IMR-90 (cell line): ENCODE data around the gene PIN1.

Source experiments
- BHLHE40 ChIP-seq: fragments of 150-350 bp; IDR thresholded peaks from 2 replicates; pipeline ENCODE4 v1.6.1; 2016; ENCODE audit warnings: mild to moderate bottlenecking, low read depth, low read length
- CEBPB ChIP-seq: IDR thresholded peaks from 2 replicates; pipeline ENCODE4 v1.6.1; 2012; ENCODE audit warnings: low read depth, low read length, improper control_type of control experiment
- CTCF ChIP-seq: conservative IDR thresholded peaks from 2 replicates; pipeline ENCODE4 v1.5.1; 2012; ENCODE audit warnings: mild to moderate bottlenecking, low read depth, low read length, improper control_type of control experiment
- ELK1 ChIP-seq: fragments of 150-350 bp; IDR thresholded peaks from 2 replicates; pipeline ENCODE4 v1.6.1; 2016; ENCODE audit warnings: low read depth, mild to moderate bottlenecking, low read length, moderate library complexity, borderline replicate concordance
- POLR2A ChIP-seq: IDR thresholded peaks from 2 replicates; pipeline ENCODE4 v1.6.1; 2012; ENCODE audit warnings: mild to moderate bottlenecking, low read depth, low read length
- RAD21 ChIP-seq: IDR thresholded peaks from 2 replicates; pipeline ENCODE4 v1.6.1; 2012; ENCODE audit warnings: low read length, improper control_type of control experiment
- RFX5 ChIP-seq: IDR thresholded peaks from 2 replicates; pipeline ENCODE4 v1.8.0; 2012; ENCODE audit warnings: low read depth, mild to moderate bottlenecking, low read length, moderate library complexity
- SMC3 ChIP-seq: fragments of 150-350 bp; IDR thresholded peaks from 2 replicates; pipeline ENCODE4 v1.6.1; 2016; ENCODE audit warnings: low read depth, mild to moderate bottlenecking, antibody characterized with exemption, low read length, moderate library complexity
- TF ChIP-seq, protein P1 (sequence below): fragments of 150-350 bp; IDR thresholded peaks from 2 replicates; pipeline ENCODE4 v1.6.1; 2017; ENCODE audit warnings: mild to moderate bottlenecking, antibody characterized with exemption, low read length, low read depth

- no peak for TF ChIP-seq POLR2A
- TF ChIP-seq CTCF: no peak
- TF ChIP-seq, protein P1, sequence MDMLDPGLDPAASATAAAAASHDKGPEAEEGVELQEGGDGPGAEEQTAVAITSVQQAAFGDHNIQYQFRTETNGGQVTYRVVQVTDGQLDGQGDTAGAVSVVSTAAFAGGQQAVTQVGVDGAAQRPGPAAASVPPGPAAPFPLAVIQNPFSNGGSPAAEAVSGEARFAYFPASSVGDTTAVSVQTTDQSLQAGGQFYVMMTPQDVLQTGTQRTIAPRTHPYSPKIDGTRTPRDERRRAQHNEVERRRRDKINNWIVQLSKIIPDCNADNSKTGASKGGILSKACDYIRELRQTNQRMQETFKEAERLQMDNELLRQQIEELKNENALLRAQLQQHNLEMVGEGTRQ: no peak
- no peak for TF ChIP-seq BHLHE40
- TF ChIP-seq ELK1: no peak
- TF ChIP-seq SMC3: no peak
- TF ChIP-seq CEBPB: no peak
- TF ChIP-seq RFX5: no peak
- TF ChIP-seq RAD21: no peak
Observed at GRCh38 chr19:9863759-9864158, 28.6 kb downstream of the PIN1 start.
